ENCODE measurements around the gene NR6A1. TPM values are rescaled to one million over a fixed set of nuclear protein-coding genes. Genes with fewer than 3 reads are reported as not detected.
A peak's percentile ranks its signal among the peaks of the same experiment; 100 is the strongest.

NR6A1 gene
- total RNA-seq, 1 donor, result 0.36 TPM

- Histone ChIP-seq H2AFZ (ENCODE audit: low read length) (no peak overlapping the region), H3K79me2 (ENCODE audit: insufficient read depth, low read length) (no peaks in the 10 kb centered on the region), H3K27me3 (ENCODE audit: insufficient read depth, low read length) (no peaks in the 10 kb centered on the region), H4K20me1 (ENCODE audit: insufficient read depth, low read length) (no peaks in the 10 kb centered on the region), H3K36me3 (ENCODE audit: insufficient read depth, low read length) (no peaks in the 10 kb centered on the region), H3K27ac (ENCODE audit: low read depth, low read length) (no peak overlapping the region), H3K4me3 (ENCODE audit: insufficient read depth, low read length) (no peak overlapping the region), H3K4me2 (ENCODE audit: insufficient read depth, low read length) (no peak overlapping the region), H3K4me1 (ENCODE audit: insufficient read depth, low read length) (no peaks in the 10 kb centered on the region), H3K9me3 (ENCODE audit: low read depth, low read length) (no peaks in the 10 kb centered on the region)
- no peak for DNase-seq (ENCODE audit: insufficient read length, low spot score, missing footprints)
- no peak for TF ChIP-seq CTCF (IDR thresholded peaks at IDR 0.05; ENCODE audit: extremely low read depth, low read depth, low read length)
Measured at GRCh38 chr9:124794902-124795491, 23.9 kb upstream of the NR6A1 start.

GRCh38 chr9:124793015-124793541 lies 22.0 kb upstream of the NR6A1 start:
- DNase-seq (ENCODE audit: insufficient read length, low spot score, missing footprints), result peak; percentile 65
- no peak for TF ChIP-seq CTCF (IDR thresholded peaks at IDR 0.05; ENCODE audit: extremely low read depth, low read depth, low read length)
- Histone ChIP-seq H3K79me2 (ENCODE audit: insufficient read depth, low read length) (no peaks in the 10 kb centered on the region), H3K4me3 (ENCODE audit: insufficient read depth, low read length) (no peak overlapping the region), H3K4me1 (ENCODE audit: insufficient read depth, low read length) (no peaks in the 10 kb centered on the region), H3K9me3 (ENCODE audit: low read depth, low read length) (no peaks in the 10 kb centered on the region), H3K4me2 (ENCODE audit: insufficient read depth, low read length) (no peak overlapping the region), H3K36me3 (ENCODE audit: insufficient read depth, low read length) (no peaks in the 10 kb centered on the region), H3K27ac (ENCODE audit: low read depth, low read length) (no peak overlapping the region), H3K27me3 (ENCODE audit: insufficient read depth, low read length) (no peaks in the 10 kb centered on the region), H2AFZ (ENCODE audit: low read length) (no peak overlapping the region), H4K20me1 (ENCODE audit: insufficient read depth, low read length) (no peaks in the 10 kb centered on the region)

GRCh38 chr9:124792257-124793014 lies 21.3 kb upstream of the NR6A1 start:
- no peak for TF ChIP-seq CTCF (IDR thresholded peaks at IDR 0.05; ENCODE audit: extremely low read depth, low read depth, low read length)
- Histone ChIP-seq H3K27ac (ENCODE audit: low read depth, low read length) (no peak overlapping the region), H3K4me3 (ENCODE audit: insufficient read depth, low read length) (no peak overlapping the region), H3K9me3 (ENCODE audit: low read depth, low read length) (no peaks in the 10 kb centered on the region), H3K27me3 (ENCODE audit: insufficient read depth, low read length) (no peaks in the 10 kb centered on the region), H3K4me2 (ENCODE audit: insufficient read depth, low read length) (no peak overlapping the region), H3K36me3 (ENCODE audit: insufficient read depth, low read length) (no peaks in the 10 kb centered on the region), H3K4me1 (ENCODE audit: insufficient read depth, low read length) (no peaks in the 10 kb centered on the region), H2AFZ (ENCODE audit: low read length) (no peak overlapping the region), H3K79me2 (ENCODE audit: insufficient read depth, low read length) (no peaks in the 10 kb centered on the region), H4K20me1 (ENCODE audit: insufficient read depth, low read length) (no peaks in the 10 kb centered on the region)
- no peak for DNase-seq (ENCODE audit: insufficient read length, low spot score, missing footprints)

- Histone ChIP-seq H3K9me3 (ENCODE audit: low read depth, low read length) (no peaks in the 10 kb centered on the region), H2AFZ (ENCODE audit: low read length) (no peak overlapping the region), H4K20me1 (ENCODE audit: insufficient read depth, low read length) (no peaks in the 10 kb centered on the region), H3K27me3 (ENCODE audit: insufficient read depth, low read length) (no peaks in the 10 kb centered on the region), H3K4me3 (ENCODE audit: insufficient read depth, low read length) (no peak overlapping the region), H3K36me3 (ENCODE audit: insufficient read depth, low read length) (no peaks in the 10 kb centered on the region), H3K79me2 (ENCODE audit: insufficient read depth, low read length) (no peaks in the 10 kb centered on the region), H3K4me2 (ENCODE audit: insufficient read depth, low read length) (no peak overlapping the region), H3K4me1 (ENCODE audit: insufficient read depth, low read length) (no peaks in the 10 kb centered on the region), H3K27ac (ENCODE audit: low read depth, low read length) (no peak overlapping the region)
- TF ChIP-seq CTCF (IDR thresholded peaks at IDR 0.05; ENCODE audit: extremely low read depth, low read depth, low read length), result no peak
- no peak for DNase-seq (ENCODE audit: insufficient read length, low spot score, missing footprints)
Measured at GRCh38 chr9:124790801-124791505, 19.8 kb upstream of the NR6A1 start.

All from osteoblast (primary cell).